Iris pigment epithelial cell (primary cell): ENCODE measurements around the gene MSLN.
A peak's percentile ranks its signal among the peaks of the same experiment; 100 is the strongest.

Source experiments
- DNase-seq: peaks from one replicate; pipeline ENCODE4 v3.0.0-alpha.2; 2011; ENCODE audit warnings: low read depth

The MSLN gene

DNA sequence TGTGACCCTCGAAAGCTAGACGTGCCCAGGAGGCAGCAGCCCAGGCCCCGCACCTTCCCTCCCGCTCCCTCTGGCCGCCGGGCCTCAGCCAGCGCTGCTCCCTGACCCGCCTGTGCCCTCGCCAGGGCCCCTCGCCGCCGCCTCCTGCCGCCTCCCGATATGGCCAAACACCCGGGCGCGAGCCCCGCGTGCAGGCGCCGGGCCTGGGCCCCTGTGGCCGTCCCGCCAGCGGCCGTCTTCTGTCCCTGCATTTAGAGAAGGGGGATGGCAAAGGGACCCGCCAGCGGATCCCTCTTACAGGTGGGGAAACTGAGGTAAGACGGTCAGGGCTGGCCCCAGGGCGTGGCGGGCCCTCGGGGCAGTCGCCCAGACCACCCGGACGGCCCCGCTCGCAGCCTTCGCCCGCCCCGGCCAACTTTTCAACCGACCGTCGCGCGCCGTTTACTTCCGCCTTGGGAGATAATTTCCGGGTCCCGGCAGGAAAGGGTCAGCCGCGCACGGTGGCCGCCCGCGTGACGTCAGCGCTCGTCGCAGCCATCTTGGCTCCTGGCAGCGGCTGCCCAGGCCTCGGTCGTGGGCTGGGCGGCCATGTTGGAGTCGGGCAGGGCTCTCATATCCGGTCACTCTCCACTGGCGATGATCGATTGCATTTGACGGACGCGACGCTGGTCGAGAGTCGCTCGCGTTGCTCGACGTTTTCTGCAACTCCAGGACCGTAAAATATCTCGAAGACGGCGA is 47.0 kb downstream of the MSLN start:
- peak; percentile 92 for DNase-seq

DNA sequence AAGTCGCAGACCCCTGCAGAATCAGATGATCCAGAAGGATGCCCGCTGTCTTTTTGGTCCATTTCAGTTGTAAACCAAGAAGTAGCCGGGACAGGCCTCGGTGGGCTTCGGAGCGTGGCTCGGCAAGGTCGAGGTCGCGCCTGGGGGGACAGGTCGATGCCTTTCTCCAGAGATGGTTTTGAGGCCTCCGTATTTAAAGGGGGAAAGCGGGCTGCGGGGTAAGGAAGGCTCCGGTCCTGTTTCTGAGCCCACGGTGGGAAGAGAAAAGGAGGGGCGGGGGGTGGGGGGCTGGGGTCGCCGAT is 47.5 kb downstream of the MSLN start:
- DNase-seq, result no peak

DNA sequence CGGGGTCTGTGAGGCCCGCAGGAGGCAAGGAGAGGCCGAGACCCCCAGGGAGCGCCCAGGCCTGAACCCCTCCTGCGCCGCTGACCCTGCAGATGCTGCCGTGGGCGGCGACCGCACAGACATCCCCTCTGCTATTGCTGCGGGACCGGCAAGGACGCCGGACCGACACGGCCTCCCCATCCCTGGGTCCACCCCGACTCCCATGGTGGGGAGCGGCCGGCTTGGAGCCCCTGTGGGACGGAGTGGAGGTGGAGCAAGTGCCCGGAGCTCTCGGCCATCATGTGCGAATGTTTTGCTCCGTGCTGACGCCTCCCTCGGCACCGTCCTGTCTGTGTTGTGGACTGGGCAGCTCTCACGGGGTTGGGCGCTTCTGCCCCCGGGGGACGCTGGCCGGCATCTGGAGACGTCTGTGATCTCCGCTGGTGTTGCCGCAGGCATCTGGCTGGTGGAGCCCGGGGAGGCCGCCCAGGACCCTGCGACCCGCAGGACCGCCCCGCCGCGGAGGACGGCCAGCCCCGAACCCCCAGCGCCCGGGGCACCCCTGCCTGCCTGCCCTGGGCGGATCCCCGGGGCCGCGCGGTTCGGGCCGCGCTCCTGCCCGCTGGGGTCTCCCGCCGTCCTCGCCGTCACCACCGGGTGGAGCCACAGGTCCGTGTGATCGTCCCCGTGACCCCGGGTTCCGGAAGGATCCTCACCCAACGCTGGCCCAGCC is 52.8 kb downstream of the MSLN start:
- peak; percentile 16 for DNase-seq

DNA sequence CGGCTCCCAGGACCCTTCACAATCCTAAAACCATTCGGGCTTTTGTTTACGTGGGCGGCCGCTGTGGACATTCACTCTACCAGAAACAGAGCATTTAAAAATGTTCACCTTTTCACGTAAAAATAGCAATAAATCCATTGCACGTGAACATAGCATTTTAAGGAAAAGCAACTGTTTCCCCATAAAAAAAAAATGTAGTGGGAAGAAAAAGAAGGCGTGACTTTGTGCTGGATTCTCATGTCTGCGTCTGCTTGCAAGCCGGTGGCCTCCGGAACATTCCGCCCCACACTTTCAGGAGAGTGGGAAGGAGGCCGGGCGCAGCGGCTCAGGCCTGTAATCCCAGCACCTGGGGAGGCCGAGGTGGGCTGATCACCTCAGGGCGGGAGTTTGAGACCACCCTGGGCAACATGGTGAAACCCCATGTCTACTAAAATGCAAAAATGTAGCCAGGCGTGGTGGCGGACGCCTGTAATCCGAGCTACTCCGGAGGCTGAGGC is 53.4 kb downstream of the MSLN start:
- DNase-seq, result no peak

DNA sequence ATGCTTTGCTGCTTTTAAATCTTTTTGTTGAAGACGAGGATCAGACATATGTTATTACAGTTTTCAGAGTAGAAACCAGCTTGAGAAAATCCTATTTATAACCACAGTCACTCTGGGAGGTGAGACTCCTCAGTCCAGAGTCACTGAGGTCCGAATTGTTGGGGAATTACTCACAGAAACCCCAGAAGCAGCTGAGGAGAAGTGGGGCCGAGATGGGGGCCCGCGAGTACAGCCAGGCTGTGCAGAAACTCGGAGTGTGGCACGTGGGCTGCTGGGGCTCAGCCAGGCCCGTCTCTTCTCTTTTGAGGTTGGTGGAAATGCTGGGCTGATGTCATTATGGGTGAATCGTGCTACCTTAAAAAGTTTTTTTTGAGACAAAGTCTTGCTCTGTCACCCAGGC is 54.4 kb downstream of the MSLN start:
- peak; percentile 78 for DNase-seq

DNA sequence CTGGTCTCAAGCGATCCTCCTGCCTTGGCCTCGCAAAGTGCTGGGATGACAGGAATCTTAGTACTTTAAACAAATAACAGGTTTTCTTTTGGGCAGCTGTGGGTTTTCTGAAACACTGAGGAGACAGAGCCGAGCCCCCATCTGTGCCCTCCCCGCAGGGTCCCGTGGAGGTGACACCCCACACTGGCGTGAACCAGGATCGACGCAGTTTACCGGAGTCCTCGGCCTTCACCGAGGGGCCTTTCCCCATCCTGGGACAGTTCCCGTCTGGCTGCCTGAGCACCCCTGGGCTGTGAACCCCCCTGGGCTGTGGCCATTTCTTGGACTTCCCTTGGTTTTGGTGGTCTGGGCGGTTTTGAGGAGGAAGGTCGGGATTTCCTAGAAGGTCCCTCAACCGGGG is 55.3 kb downstream of the MSLN start:
- no peak for DNase-seq

DNA sequence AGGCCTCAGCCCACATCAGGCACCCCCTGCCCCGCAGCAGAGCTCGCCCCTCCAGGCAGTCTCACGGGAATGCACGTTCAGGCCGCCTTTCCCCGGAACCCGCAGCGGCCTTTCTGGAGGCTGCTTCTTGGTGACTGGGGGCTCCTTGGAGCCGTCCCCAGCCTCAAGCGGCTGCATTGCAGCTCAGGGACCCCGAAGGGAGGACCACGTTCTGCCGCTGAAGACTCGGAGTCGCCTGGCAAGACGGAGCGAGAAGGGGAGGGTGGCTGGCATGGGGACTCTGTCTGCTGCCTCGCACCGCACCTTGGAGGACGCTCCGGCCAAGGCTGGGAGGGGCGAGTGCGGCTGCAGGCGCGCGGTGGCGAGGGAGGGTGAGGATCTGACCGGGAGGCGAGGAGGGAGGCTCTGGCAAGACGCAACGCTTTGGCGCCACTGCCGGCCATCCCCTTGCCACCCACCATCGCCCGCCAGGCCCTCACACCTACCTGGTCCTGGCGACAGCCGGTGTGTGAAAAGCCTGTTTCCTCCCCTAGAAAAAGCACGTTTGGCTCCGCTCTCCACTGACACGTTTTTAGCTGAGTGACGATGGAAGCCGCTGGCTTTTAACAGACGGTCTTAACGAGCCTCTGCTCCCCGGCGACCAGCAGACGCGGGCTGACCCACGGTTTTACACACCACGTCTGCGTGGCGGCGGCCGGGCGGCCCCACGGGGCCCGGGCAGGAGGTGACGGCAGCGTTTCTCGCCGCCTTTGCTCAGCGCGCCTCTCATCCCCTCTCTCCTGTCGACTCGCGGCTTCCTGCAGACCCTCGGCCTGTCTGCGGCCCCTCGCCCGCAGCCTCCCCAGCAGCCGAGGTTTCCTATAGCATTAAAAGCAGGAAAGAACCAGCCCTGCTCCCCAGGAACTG is 56.7 kb downstream of the MSLN start:
- DNase-seq, result no peak

DNA sequence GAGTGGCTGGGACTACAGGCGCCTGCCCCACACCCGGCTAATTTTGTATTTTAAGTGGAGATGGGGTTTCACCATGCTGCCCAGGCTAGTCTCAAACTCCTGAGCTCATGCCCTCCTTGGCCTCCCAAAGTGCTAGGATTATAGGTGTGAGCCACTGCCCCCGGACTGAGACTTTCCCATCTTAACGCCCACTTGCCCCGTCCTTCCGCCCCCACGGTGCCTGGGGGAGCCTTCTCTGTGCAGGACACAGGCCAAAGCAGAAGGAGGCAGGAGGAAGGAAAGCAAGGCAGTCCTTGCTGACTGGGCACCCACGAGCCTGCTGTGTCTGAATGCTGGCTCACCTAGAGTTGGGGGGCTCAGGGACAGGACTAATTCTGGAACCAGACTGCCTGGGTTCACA is 57.6 kb downstream of the MSLN start:
- no peak for DNase-seq
